GM04503 (cell line): ENCODE measurements around the gene ANKRD63.

Experiments
- DNase-seq: peaks from one replicate; pipeline ENCODE4 v3.0.0-alpha.2; 2012; ENCODE audit warnings: low read depth

Gene ANKRD63

DNA sequence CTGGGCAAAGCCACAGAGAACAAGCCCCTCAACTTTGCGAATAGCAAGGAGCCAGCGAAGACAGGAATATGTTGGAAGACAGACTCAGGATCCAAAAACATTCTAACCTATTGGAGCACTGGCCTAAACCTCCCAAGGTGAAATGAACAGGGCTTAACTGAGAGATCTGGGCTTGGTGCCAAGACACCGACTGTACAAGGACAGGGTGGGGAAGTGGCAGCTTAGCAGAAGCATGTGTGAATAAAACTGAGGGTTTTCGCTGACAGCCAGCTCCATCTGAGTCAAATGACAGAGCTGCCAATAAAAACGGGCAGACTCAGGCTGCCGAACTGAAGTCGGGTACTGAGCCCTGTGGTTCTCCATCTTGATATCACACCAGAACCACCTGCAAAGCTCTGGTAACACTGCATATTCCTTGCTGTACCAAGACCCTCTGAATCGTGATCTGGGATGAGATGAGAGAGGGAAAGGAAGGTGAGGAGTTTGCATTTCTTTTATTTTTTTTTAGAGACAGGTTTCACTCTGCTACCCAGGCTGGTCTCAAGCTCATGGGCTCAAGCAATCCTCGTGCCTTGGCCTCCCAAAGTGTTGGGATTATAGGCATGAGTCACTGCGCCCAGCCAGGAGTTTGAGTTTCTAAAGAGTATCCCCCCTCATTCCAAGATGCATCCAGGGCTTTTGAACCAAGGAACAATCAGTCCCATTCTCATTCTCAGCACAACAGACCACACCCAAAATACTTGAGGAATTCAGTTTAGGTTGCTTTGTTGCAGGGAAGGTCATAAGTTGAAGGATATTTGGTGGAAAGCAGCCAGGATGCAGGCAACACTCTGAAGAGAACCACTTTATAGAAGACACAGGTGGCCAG, 30.9 kb upstream of the ANKRD63 start:
- no peak for DNase-seq

- no peak for DNase-seq
Measured at GRCh38 chr15:40312370-40313158, 29.7 kb upstream of the ANKRD63 start.

DNA sequence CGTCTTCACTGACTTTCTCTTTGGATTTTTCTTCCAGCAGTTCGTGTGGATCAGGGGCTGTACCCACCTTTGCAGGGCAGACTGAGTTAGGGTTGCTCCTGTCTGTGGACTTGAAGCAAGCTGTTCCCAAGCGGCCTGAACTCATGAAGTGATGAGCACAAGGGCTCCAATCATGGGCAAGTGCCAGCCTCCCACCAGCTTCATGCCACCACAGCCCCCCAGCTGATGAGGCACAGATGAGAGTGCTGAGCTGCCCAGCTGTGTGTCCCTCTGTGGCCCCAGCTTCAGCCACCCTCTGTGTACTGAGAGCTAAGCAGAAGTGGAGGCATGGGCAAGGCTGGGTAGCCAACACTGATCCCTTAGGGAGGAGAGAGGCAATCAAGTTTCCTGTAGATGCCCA, 28.1 kb upstream of the ANKRD63 start:
- no peak for DNase-seq

DNA sequence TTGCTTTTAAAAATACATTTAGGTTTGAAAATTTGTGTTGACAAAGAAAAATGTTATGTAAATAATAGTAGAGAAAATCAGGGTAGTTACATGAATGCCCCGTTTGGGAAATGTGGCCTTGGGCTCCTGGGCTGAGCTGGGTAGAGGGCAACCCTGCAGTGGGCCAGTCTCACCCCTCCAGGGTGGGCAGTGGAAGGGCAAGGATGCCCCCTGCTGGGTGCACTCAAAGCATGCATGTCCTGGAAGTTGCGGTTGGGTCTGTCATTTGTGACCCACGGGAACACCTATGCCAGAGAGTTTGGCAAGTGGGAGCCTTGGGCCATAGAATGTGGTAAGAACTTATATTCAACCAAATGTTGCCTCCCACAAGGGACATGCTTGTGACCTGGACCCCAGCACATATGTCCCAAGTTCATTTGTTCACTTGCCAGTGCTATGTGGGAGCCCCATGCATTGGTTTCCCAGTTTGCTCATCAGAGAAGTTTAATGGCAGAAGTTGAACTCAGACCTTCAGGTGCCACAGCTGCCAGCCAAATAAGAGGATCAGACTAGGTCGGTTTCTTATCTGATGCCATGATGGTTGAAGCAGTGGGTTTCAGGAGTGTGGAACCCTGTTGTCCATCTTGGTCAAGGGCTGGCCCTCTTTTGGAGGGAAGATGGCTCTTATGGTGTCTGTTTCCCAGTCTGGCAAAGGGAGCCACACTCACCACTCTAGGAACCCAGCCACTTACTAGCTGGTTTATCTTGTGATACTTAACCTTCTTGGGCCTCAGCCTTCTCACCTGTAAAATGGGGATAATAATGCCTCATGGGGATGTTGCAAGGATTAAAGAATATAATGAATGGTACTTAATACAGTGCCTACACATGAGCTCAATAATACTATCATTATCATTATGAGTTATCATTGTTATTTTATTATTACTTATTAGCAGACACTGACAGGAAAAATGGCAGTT, 27.4 kb upstream of the ANKRD63 start:
- DNase-seq = no peak

- no peak for DNase-seq
Measured at GRCh38 chr15:40309344-40309862, 26.5 kb upstream of the ANKRD63 start.

DNA sequence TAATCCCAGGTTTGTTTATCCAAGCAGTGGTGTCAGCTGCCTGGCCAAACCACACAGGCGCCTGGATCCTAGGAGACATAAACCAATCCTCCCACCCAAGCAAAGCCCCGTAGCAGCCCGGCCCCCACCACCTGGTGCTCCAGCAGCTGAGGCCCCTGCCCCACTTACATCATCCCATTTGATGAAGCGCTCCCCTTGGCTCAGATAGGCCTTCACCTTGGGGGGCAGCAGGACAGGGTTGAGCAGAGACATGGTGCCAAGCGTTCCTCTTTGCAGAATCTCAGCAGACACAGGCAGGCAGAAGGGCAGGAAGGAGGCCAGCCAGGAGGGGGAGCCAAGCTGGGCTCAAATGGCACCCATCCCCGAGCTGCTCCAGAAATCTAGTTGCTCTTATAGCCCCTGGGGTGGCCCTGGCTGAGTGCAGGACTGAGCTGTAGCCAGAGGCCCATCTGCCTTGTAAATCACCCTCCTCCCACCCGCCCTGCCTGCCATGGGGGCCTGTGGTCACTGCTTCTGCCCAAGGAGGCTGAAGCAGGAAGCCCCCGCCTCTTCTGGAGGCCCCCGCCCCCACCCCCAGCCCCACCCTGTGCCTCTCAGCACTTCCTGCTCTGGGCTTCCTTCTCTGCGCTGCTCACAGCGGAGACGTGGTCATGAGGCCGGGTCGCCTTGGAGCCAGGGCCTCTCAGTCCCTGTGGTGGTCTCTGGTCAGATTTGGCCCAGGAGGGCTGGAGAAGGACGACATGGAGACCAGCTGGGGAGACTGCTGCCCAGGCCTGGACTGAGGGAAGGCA, 24.8 kb upstream of the ANKRD63 start, which contains the start of gene PLCB2:
PLCB2 (minus strand) TSS at position 515 of the 791 bp plus-strand sequence; CDS start at position 252, 263 bp downstream.
- no peak for DNase-seq

DNA sequence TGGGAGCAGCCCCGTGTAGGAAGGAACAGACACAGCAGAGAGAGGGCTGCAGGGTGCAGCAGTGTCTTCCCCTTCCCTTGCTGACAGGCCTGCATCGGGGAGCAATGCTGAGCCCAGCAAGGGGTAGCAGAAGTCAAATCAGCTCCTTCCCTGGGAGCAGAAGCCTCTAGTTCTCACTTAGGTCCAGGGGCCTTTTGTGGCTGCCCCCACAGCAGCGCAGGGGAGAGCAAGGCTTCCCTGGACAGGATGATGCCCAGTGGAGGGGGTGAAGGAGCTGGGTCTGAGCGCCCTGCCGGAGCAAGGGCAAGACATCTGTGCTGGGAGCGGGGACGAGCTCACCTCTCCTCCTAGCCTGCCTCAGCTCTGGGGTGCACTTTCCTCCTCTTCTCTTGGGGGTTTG, 24.0 kb upstream of the ANKRD63 start:
- no peak for DNase-seq

DNA sequence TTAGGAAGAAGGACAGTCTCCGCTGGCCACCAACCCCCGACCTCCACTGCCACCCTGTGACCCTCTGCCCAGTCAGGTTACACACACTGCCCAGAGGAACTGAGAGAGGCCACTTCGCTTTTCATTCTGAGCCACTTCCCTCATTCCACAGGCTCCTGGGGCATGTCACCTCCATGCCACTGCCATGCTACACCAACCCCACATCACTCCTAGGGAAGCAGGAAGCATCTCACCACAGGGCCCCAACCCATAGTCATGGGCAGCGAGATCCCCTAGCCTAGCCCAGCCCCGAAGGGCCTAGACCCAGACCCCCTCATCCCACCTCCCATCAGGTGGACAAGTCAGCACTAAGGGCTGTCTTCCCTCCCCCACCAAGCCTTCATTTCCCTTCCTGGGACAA, 23.5 kb upstream of the ANKRD63 start:
- DNase-seq = no peak

DNA sequence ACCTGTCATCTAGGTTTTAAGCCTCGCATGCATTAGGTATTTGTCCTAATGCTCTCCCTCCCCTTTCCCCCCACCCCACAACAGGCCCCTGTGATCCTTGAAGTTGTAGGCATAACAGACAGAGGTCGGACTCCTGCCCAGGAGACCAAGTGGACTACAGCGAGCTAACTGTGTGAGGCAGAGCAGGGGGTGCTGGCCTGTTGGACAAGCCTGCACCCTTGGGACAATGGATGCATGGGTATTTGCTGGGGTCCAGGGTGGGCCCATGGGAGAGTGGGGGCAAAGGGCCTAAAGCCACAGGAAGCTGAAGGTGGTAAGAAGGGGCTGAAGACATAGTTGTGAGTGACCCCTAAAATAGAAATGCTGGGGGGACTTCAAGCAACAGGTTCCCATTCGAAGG, 22.4 kb upstream of the ANKRD63 start:
- no peak for DNase-seq

DNA sequence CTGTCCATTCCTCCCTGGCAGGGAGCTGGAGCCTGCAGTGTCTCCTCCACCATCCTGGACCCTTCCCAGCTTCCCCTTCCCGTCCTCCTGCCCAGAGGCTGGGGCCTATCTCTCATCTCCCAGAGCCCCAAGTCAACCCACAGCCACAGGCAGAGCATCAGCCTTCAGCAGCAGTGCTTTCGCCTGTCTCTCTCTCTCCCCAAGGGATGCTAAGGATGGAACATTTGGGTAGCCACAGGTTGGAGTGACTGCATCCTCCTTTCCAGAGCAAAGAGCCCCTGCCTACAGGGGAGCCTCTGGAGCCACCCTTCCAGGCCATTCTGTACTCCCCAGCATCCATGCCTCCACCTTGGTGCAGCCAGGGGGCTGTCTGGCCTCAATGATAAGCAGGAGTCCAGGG, 20.7 kb upstream of the ANKRD63 start:
- no peak for DNase-seq

DNA sequence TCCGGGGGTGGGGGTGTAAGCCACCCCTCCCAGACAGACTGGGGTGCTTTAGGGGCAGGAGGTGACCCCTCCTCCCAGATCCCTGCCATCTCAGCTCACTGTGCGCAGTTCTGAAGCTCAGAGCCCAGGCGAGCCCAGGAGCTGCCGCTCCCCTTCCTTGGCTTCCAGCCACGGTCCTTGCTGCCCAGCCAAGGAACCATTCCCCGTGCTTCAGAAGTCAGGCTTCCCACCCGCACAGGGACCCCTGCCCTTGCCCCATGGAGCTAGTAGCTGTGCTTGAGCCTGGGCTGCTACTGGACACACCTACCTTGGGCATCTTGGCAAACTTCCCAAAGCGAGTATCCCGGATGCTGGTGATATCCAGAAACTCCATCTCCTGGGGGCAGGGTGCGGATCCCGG, 20.1 kb upstream of the ANKRD63 start:
- no peak for DNase-seq

DNA sequence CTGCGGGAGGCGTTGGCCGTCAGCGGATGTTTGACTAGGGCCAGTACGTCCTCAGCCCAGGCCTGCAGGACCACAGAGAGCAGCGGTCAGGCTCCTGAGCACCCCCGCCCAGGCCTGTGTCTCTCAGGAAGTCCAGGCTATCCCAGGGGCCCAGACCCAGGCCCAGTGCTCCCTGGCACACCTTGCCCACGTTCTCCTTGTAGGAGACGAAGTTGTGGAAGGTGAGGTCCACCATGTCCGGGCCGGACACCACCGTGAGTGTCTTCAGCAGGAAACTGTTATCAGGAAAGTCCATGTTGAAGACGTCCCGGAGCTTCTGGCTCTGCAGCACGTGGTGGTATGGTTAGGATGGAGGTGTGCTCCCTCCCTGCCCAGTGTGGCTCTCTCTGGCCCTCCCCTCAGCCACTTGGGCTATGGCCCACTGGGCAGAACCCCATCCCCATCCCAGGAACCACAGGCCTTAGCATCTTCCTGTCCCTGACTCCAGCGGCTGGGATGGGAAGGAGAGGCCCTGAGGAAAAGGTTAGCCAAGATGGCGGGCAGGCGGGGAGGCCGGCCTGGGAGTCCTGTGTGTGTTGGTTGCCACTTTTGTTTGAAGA, 19.5 kb upstream of the ANKRD63 start:
- DNase-seq = no peak

DNA sequence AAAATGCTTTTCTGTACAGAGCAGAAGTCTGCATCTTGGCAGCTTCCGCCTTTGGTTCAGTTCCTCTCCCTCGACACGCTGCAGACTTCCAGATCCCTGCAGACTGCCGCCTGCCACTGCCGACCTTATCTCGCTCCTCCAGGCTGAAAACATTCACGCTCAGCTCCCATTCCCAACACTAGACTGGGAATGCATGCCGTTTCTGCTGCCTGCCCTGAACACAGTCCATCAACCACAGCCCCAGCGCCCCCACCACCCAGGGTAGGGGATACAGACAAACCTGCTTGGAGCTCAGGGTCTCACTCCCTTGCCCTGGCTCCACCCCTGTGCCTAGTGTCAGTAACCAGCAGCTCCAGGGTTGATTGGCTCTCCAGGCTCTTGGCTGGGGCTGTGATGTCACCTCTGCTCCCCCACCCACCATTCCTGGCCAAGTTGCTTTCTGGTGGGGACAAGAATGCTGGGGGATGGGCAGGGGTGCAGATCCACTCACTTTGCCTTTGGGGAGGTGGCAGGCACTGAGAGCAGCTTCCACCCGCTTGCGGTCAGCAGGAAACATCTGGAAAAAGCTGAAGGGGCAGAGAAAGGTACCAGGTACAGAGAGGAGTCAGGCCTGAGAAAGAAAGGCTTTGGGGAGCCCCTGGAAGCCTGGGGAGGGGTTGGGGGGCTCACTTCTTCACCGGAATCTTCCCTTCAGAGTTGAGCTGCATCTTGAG, 18.8 kb upstream of the ANKRD63 start:
- no peak for DNase-seq

- no peak for DNase-seq
Measured at GRCh38 chr15:40300771-40301170, 17.9 kb upstream of the ANKRD63 start.

GRCh38 chr15:40300367-40300766, 17.5 kb upstream of the ANKRD63 start:
- DNase-seq = no peak

- no peak for DNase-seq
Measured at GRCh38 chr15:40298216-40298935, 15.5 kb upstream of the ANKRD63 start.

DNA sequence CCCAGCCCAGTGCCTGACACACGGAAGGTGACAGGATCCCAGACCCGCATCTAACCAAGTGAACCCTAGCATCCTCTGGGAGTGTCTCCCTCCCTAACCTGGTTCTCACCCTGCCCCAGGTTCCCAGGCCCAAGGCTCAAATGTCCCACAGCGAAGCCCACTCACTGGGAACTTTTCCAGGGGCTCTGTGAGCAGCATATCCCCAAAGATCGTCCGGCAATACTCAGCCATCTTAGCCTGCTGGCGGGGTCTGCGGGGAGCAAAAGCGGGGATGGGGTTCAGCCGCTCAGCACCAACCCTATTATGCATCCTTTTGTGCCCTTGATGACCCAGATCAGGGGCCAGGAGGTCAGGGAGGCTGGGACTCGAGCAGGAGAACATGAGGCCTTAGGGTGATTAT, 14.5 kb upstream of the ANKRD63 start:
- no peak for DNase-seq

DNA sequence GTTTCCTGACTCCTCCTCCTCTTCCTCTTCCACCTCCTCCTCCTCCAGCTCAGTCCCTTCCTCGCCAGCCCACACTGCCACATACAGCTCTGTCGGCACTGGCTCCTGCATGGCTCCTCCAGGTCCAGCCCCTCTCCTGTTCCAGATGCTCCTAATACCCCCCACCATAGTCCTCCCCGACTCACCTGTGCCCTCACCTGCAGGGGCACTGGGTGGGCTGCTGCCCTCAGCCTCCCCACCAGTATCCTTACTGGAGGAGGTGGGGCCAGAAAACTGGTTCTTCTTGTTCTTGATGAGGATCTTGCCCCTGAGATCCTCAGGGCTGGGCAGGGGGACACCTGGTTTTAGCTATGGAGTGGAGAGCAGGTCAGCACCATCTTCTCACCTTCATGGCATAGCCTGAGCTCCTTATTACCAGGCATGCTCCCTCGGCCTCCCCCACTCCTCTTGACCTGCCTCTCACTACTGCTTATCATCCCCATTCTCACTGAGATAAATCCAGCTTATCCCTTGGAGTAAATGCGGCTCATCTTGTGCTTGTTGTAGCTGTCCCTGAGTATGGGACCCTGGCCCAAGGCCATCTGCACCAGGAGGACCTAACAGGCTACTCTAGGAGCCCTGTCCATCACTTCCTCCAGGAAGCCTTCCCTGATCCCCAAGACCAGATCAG, 13.8 kb upstream of the ANKRD63 start:
- no peak for DNase-seq
